GM12878 (cell line): Measurements from ENCODE around the gene PAX6. TPM values are rescaled to one million over a fixed set of nuclear protein-coding genes. Genes with fewer than 3 reads are reported as not detected.

Source experiments
- BCL11A ChIP-seq: IDR thresholded peaks from 2 replicates; pipeline ENCODE4 v1.6.1; 2011; ENCODE audit warnings: low read depth, low read length
- BCL3 ChIP-seq: IDR thresholded peaks from 2 replicates; pipeline ENCODE4 v1.6.1; 2011; ENCODE audit warnings: borderline replicate concordance, low read depth, mild to moderate bottlenecking, moderate library complexity, low read length; ENCODE audit not compliant: insufficient read depth, poor library complexity, severe bottlenecking
- CBX3 ChIP-seq: fragments of 200-600 bp; sonication (generic); IDR thresholded peaks from 2 replicates; pipeline ENCODE4 v1.6.1; 2016; ENCODE audit warnings: low read depth, borderline replicate concordance
- CHD4 ChIP-seq: fragments of 200-600 bp; sonication (generic); IDR thresholded peaks from 2 replicates; pipeline ENCODE4 v1.6.1; 2016; ENCODE audit warnings: mild to moderate bottlenecking
- E2F4 ChIP-seq: IDR thresholded peaks from 2 replicates; pipeline ENCODE4 v1.6.1; 2012; ENCODE audit warnings: low read depth, low read length, improper control_type of control experiment
- ESRRA ChIP-seq: IDR thresholded peaks from 2 replicates; pipeline ENCODE4 v1.6.1; 2012; ENCODE audit warnings: mild to moderate bottlenecking, low read length, improper control_type of control experiment
- EZH2 ChIP-seq: IDR thresholded peaks from 2 replicates; pipeline ENCODE4 v1.6.1; 2012; ENCODE audit warnings: low read depth, mild to moderate bottlenecking, control low read depth, inconsistent platforms, low read length, borderline replicate concordance; ENCODE audit not compliant: control insufficient read depth
- HSF1 ChIP-seq: fragments of 150-350 bp; IDR thresholded peaks from 2 replicates; pipeline ENCODE4 v1.6.1; 2014; ENCODE audit warnings: mild to moderate bottlenecking, low read depth, low read length
- IKZF2 ChIP-seq, 2 experiments: fragments of 450-650 bp; IDR thresholded peaks; 2 replicates each; pipeline ENCODE4 v1.6.1; 2017; ENCODE audit warnings: mild to moderate bottlenecking in 2 of 2, moderate library complexity in 2 of 2
- IRF4 ChIP-seq: IDR thresholded peaks from 2 replicates; pipeline ENCODE4 v1.6.1; 2011; ENCODE audit warnings: low read depth, low read length
- IRF5 ChIP-seq: fragments of 450-650 bp; IDR thresholded peaks from 2 replicates; pipeline ENCODE4 v1.6.1; 2017; ENCODE audit warnings: borderline replicate concordance
- JUNB ChIP-seq: IDR thresholded peaks from 2 replicates; pipeline ENCODE4 v1.6.1; 2016; ENCODE audit warnings: antibody characterized with exemption, mild to moderate bottlenecking
- MYC ChIP-seq: IDR thresholded peaks from 2 replicates; pipeline ENCODE4 v1.6.1; 2011; ENCODE audit warnings: mild to moderate bottlenecking, low read length, moderate library complexity, inconsistent platforms; ENCODE audit not compliant: insufficient read depth, insufficient replicate concordance, insufficient read length, severe bottlenecking
- NFIC ChIP-seq: IDR thresholded peaks from 2 replicates; pipeline ENCODE4 v1.6.1; 2012; ENCODE audit warnings: low read depth, mild to moderate bottlenecking, inconsistent platforms, low read length, moderate library complexity
- NRF1 ChIP-seq: conservative IDR thresholded peaks from 2 replicates; pipeline ENCODE4 v1.6.1; 2011; ENCODE audit warnings: mild to moderate bottlenecking, low read depth, low read length, improper control_type of control experiment
- PAX5 ChIP-seq: IDR thresholded peaks from 2 replicates; pipeline ENCODE4 v1.6.1; 2011; ENCODE audit warnings: low read depth, low read length, borderline replicate concordance
- POLR2A ChIP-seq: IDR thresholded peaks from 2 replicates; pipeline ENCODE4 v1.6.1; 2011; ENCODE audit warnings: low read depth, mild to moderate bottlenecking, low read length
- POLR2AphosphoS5 ChIP-seq: IDR thresholded peaks from 2 replicates; pipeline ENCODE4 v1.6.1; 2011; ENCODE audit warnings: mild to moderate bottlenecking, low read length, inconsistent platforms
- RBBP5 ChIP-seq: fragments of 200-600 bp; sonication (generic); conservative IDR thresholded peaks from 2 replicates; pipeline ENCODE4 v1.6.1; 2016
- SP1 ChIP-seq: IDR thresholded peaks from one replicate; pipeline ENCODE4 v1.6.1; 2011; ENCODE audit warnings: low read depth, low read length
- SPI1 ChIP-seq: IDR thresholded peaks from 2 replicates; pipeline ENCODE4 v1.6.1; 2011; ENCODE audit warnings: low read depth, mild to moderate bottlenecking, low read length, moderate library complexity, borderline replicate concordance; ENCODE audit not compliant: insufficient read depth
- USF1 ChIP-seq: IDR thresholded peaks from 2 replicates; pipeline ENCODE4 v1.6.1; 2011; ENCODE audit warnings: borderline replicate concordance, low read depth, mild to moderate bottlenecking, moderate library complexity, mixed read lengths, low read length; ENCODE audit not compliant: insufficient read depth; ENCODE audit errors: extremely low read length
- WRNIP1 ChIP-seq: IDR thresholded peaks from 2 replicates; pipeline ENCODE4 v1.6.1; 2011; ENCODE audit warnings: low read depth, low read length, improper control_type of control experiment, borderline replicate concordance
- YBX1 ChIP-seq: fragments of 450-650 bp; IDR thresholded peaks from 2 replicates; pipeline ENCODE4 v1.6.1; 2016; ENCODE audit warnings: antibody characterized with exemption
- ZBED1 ChIP-seq: IDR thresholded peaks from 2 replicates; pipeline ENCODE4 v1.6.1; 2016; ENCODE audit warnings: borderline replicate concordance
- polyA plus RNA-seq, 11 experiments: library from polyadenylated mRNA; depleted of rRNA in 4 of 11; unstranded in 6 of 11; stranded (reverse) in 5 of 11; fragments of >200 nt; fragmentation: Nextera tagmentation in 4 of 11; fragmentation: Illumina TruSeq in 1 of 11; extraction: Ambion mirVana in 4 of 11; extraction: Trizol in 1 of 11; gene quantifications; 1 replicate in 1 of 11; 2 replicates in 10 of 11; pipeline versions ENCODE4 v1.2.1 to v1.2.3, GENCODE V29; 2011 to 2016; ENCODE audit warnings: inconsistent platforms in 2 of 11, missing spikeins in 2 of 11, low read depth in 1 of 11
- total RNA-seq, 4 experiments: library from RNA; depleted of rRNA in 3 of 4; stranded (reverse); fragments of >200 nt in 3 of 4; fragmentation: Illumina TruSeq in 1 of 4; extraction: Trizol in 1 of 4; gene quantifications; 2 replicates each; pipeline versions ENCODE4 v1.2.1 to v1.2.3, GENCODE V29; 2013 to 2021

PAX6 gene
- total and polyA plus RNA-seq, 10 of the 15 experiments (the other 5 are each of a cell fraction or from before 2014, with no cell fraction given), result 0.06 to 0.26 (median 0.10) TPM; not detected in 3

GRCh38 chr11:31810779-31811647 is at the start of gene PAX6 (continued):
- TF ChIP-seq HSF1 (no peak), IRF4 (no peak), CHD4 (no peak), JUNB (no peak), IKZF2 (IDR thresholded peaks at IDR 0.05) (no peak), YBX1 (no peak), SP1 (no peak), E2F4 (peak; percentile 80), BCL3 (no peak), POLR2AphosphoS5 (no peak), ESRRA (no peak), USF1 (no peak), CBX3 (no peak), NFIC (no peak), NRF1 (no peak), BCL11A (no peak), SPI1 (peak; percentile 66), PAX5 (no peak), EZH2 (peak; percentile 44; the same call in 1 of the 2 replicates), RBBP5 (no peak), ZBED1 (no peak), MYC (no peak), WRNIP1 (no peak), POLR2A (0 out of 2 replicates have a peak, but pooled peaks have one; percentile 29), IRF5 (no peak)
